ENCODE measurements around the gene EPC1. TPM values are rescaled to one million over a fixed set of nuclear protein-coding genes. Genes with fewer than 3 reads are reported as not detected.
A peak's percentile ranks its signal among the peaks of the same experiment; 100 is the strongest.

Gene EPC1
- polyA plus RNA-seq, 1 of the 3 experiments (the other 2 are of a cell fraction): 21.8 TPM

GRCh38 chr10:32299354-32299980, 47.5 kb downstream of the EPC1 start:
- Histone ChIP-seq H4K20me1 (ENCODE audit: insufficient read depth) (peaks cover 78% of the 10 kb centered on the region), H3K9me2 (no peaks in the 10 kb centered on the region), H3K9ac (no peak overlapping the region), H3K4me1 (ENCODE audit: control insufficient read depth in 1 of 2, insufficient read depth in 2 of 2, low read depth in 1 of 2, low read length in 1 of 2) (peaks cover 0 to 6% of the 10 kb centered on the region in 2 experiments; a peak in 3 of 4 replicates), H2AFZ (ENCODE audit: low read depth) (no peak overlapping the region), H3K9me3 (no peaks in the 10 kb centered on the region), H3K27ac (ENCODE audit: low read depth in 2 of 2, low read length in 1 of 2) (peak overlapping the region in 1 of 2 experiments; percentile 93; a peak in 1 of 4 replicates), H3K79me2 (ENCODE audit: insufficient read depth) (peaks cover 98% of the 10 kb centered on the region), H3K4me2 (no peak overlapping the region; the same call in 1 of the 2 replicates), H3F3A (replicated peaks; ENCODE audit: insufficient read depth) (peaks cover 28% of the 10 kb centered on the region), H3K36me3 (replicated peaks in 1 of 2; ENCODE audit: control insufficient read depth in 1 of 2, insufficient read depth in 2 of 2, low read length in 1 of 2) (peaks cover 17 to 31% of the 10 kb centered on the region in 2 experiments), H3K4me3 (ENCODE audit: low read depth in 2 of 2, low read length in 1 of 2) (no peak overlapping the region), H3K27me3 (ENCODE audit: insufficient read depth) (no peaks in the 10 kb centered on the region)
- no peak for DNase-seq
- 99% methylated on average over 7 of the region's 7 CpGs for WGBS (ENCODE audit: low lambda C conversion rate)
- POLR2A ChIA-PET: no interaction called here
- TF ChIP-seq RAD21 (IDR thresholded peaks at IDR 0.05; ENCODE audit: low read length): no peak
- no peak for TF ChIP-seq CTCF (IDR thresholded peaks at IDR 0.05)
- TF ChIP-seq TAF1 (IDR thresholded peaks at IDR 0.05; ENCODE audit: borderline replicate concordance, low read depth, low read length): no peak
- no peak for TF ChIP-seq NFIC (IDR thresholded peaks at IDR 0.05; ENCODE audit: borderline replicate concordance)
- TF ChIP-seq CHD2 (IDR thresholded peaks at IDR 0.05; ENCODE audit: low read length, partially characterized antibody): no peak
- TF ChIP-seq TCF12 (IDR thresholded peaks at IDR 0.05): no peak
- TF ChIP-seq YY1 (IDR thresholded peaks at IDR 0.05; ENCODE audit: low read depth): no peak
- TF ChIP-seq, protein P1, sequence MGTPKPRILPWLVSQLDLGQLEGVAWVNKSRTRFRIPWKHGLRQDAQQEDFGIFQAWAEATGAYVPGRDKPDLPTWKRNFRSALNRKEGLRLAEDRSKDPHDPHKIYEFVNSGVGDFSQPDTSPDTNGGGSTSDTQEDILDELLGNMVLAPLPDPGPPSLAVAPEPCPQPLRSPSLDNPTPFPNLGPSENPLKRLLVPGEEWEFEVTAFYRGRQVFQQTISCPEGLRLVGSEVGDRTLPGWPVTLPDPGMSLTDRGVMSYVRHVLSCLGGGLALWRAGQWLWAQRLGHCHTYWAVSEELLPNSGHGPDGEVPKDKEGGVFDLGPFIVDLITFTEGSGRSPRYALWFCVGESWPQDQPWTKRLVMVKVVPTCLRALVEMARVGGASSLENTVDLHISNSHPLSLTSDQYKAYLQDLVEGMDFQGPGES (IDR thresholded peaks at IDR 0.05; ENCODE audit: low read depth, low read length): no peak
- no peak for TF ChIP-seq RXRA (IDR thresholded peaks at IDR 0.05; ENCODE audit: borderline replicate concordance, low read depth)
- no peak for TF ChIP-seq EZH2phosphoT487 (IDR thresholded peaks at IDR 0.05; ENCODE audit: borderline replicate concordance, low read depth)
- TF ChIP-seq SMC3 (IDR thresholded peaks at IDR 0.05; ENCODE audit: low read depth, low read length): no peak
- TF ChIP-seq, protein P2, sequence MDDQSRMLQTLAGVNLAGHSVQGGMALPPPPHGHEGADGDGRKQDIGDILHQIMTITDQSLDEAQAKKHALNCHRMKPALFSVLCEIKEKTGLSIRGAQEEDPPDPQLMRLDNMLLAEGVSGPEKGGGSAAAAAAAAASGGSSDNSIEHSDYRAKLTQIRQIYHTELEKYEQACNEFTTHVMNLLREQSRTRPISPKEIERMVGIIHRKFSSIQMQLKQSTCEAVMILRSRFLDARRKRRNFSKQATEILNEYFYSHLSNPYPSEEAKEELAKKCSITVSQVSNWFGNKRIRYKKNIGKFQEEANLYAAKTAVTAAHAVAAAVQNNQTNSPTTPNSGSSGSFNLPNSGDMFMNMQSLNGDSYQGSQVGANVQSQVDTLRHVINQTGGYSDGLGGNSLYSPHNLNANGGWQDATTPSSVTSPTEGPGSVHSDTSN (IDR thresholded peaks at IDR 0.05): no peak
- no peak for TF ChIP-seq SIN3A (IDR thresholded peaks at IDR 0.05; ENCODE audit: borderline replicate concordance, low read depth, low read length)
- TF ChIP-seq, protein P3, sequence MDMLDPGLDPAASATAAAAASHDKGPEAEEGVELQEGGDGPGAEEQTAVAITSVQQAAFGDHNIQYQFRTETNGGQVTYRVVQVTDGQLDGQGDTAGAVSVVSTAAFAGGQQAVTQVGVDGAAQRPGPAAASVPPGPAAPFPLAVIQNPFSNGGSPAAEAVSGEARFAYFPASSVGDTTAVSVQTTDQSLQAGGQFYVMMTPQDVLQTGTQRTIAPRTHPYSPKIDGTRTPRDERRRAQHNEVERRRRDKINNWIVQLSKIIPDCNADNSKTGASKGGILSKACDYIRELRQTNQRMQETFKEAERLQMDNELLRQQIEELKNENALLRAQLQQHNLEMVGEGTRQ (IDR thresholded peaks at IDR 0.05; ENCODE audit: borderline replicate concordance, low read depth, low read length): no peak
- CTCF ChIA-PET: no interaction called here

Data from SK-N-SH (cell line).